OCI-LY1 (cell line): ENCODE measurements around the gene SLMAP.

ENCODE experiments used
- EZH2 ChIP-seq: fragments of 200-600 bp; sonication (generic), shearing (Covaris generic); IDR thresholded peaks from 2 replicates; pipeline ENCODE4 v1.8.0; 2017; ENCODE audit warnings: borderline replicate concordance, mixed run types, mild to moderate bottlenecking, antibody characterized with exemption, low read length, moderate library complexity, mixed read lengths
- TF ChIP-seq, protein P1 (sequence below): fragments of 200-600 bp; sonication (generic), shearing (Covaris generic); IDR thresholded peaks from 2 replicates; pipeline ENCODE4 v1.5.1; 2017; ENCODE audit warnings: mild to moderate bottlenecking, antibody characterized with exemption, low read length, moderate library complexity, mixed read lengths

DNA sequence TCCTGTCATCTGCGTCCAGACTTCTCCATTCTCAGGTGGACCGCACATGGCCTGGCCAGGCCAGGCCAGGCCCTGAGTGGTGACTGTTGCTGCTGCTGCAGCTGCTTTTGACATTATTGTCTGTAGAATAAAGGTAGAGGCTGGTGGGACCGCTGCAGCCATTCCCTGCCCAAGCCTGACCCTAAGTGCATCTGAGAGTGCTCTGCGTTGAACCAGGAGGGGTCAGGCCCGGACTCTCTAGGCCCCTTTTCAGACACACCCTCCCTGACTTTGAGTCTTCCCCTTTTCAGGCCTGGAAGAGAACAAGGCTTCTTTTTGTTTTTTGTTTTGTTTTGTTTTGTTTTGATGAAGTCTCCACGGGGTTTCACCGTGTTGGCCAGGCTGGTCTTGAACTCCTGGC, 197.5 kb downstream of the SLMAP start:
- TF ChIP-seq EZH2: no peak
- TF ChIP-seq, protein P1, sequence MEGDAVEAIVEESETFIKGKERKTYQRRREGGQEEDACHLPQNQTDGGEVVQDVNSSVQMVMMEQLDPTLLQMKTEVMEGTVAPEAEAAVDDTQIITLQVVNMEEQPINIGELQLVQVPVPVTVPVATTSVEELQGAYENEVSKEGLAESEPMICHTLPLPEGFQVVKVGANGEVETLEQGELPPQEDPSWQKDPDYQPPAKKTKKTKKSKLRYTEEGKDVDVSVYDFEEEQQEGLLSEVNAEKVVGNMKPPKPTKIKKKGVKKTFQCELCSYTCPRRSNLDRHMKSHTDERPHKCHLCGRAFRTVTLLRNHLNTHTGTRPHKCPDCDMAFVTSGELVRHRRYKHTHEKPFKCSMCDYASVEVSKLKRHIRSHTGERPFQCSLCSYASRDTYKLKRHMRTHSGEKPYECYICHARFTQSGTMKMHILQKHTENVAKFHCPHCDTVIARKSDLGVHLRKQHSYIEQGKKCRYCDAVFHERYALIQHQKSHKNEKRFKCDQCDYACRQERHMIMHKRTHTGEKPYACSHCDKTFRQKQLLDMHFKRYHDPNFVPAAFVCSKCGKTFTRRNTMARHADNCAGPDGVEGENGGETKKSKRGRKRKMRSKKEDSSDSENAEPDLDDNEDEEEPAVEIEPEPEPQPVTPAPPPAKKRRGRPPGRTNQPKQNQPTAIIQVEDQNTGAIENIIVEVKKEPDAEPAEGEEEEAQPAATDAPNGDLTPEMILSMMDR: no peak
